ENCODE results near the gene OXGR1. TPM values are rescaled to one million over a fixed set of nuclear protein-coding genes. Genes with fewer than 3 reads are reported as not detected.

The OXGR1 gene
- polyA plus RNA-seq, 1 donor from 2014 or later = not detected

GRCh38 chr13:96966415-96967102, 27.7 kb downstream of the OXGR1 start:
- Histone ChIP-seq H3K9me2 (ENCODE audit: insufficient read depth, low read length) (no peaks in the 10 kb centered on the region), H3K4me2 (ENCODE audit: low read length) (no peak overlapping the region), H3K4me3 (ENCODE audit: low read length) (no peak overlapping the region), H3F3A (ENCODE audit: insufficient read depth, low read length, poor library complexity, severe bottlenecking) (no peaks in the 10 kb centered on the region), H3K27me3 (ENCODE audit: insufficient read depth, low read depth, low read length) (no peaks in the 10 kb centered on the region), H2AFZ (ENCODE audit: low read depth, low read length) (no peak overlapping the region), H3K36me3 (ENCODE audit: insufficient read depth, low read length) (no peaks in the 10 kb centered on the region), H4K20me1 (ENCODE audit: insufficient read depth) (no peaks in the 10 kb centered on the region), H3K9ac (ENCODE audit: low read length) (no peak overlapping the region), H3K9me3 (ENCODE audit: low read length) (peaks cover 14% of the 10 kb centered on the region), H3K79me2 (replicated peaks; ENCODE audit: insufficient read depth, low read length) (no peaks in the 10 kb centered on the region), H3K27ac (ENCODE audit: low read length) (no peak overlapping the region)
- no peak for TF ChIP-seq SMC3 (conservative IDR thresholded peaks at IDR 0.05; ENCODE audit: poor library complexity)
- TF ChIP-seq, protein P1, sequence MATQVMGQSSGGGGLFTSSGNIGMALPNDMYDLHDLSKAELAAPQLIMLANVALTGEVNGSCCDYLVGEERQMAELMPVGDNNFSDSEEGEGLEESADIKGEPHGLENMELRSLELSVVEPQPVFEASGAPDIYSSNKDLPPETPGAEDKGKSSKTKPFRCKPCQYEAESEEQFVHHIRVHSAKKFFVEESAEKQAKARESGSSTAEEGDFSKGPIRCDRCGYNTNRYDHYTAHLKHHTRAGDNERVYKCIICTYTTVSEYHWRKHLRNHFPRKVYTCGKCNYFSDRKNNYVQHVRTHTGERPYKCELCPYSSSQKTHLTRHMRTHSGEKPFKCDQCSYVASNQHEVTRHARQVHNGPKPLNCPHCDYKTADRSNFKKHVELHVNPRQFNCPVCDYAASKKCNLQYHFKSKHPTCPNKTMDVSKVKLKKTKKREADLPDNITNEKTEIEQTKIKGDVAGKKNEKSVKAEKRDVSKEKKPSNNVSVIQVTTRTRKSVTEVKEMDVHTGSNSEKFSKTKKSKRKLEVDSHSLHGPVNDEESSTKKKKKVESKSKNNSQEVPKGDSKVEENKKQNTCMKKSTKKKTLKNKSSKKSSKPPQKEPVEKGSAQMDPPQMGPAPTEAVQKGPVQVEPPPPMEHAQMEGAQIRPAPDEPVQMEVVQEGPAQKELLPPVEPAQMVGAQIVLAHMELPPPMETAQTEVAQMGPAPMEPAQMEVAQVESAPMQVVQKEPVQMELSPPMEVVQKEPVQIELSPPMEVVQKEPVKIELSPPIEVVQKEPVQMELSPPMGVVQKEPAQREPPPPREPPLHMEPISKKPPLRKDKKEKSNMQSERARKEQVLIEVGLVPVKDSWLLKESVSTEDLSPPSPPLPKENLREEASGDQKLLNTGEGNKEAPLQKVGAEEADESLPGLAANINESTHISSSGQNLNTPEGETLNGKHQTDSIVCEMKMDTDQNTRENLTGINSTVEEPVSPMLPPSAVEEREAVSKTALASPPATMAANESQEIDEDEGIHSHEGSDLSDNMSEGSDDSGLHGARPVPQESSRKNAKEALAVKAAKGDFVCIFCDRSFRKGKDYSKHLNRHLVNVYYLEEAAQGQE (IDR thresholded peaks at IDR 0.05; ENCODE audit: borderline replicate concordance) = no peak
- TF ChIP-seq POLR2AphosphoS5 (IDR thresholded peaks at IDR 0.05) = no peak
- TF ChIP-seq EP300 (conservative IDR thresholded peaks at IDR 0.05; ENCODE audit: poor library complexity, severe bottlenecking) = no peak
- no peak for TF ChIP-seq EZH2 (IDR thresholded peaks at IDR 0.05; ENCODE audit: borderline replicate concordance, insufficient read depth, low read length, poor library complexity, severe bottlenecking)
- no peak for TF ChIP-seq MXI1 (conservative IDR thresholded peaks at IDR 0.05; ENCODE audit: poor library complexity, severe bottlenecking)
- no peak for TF ChIP-seq TAF1 (IDR thresholded peaks at IDR 0.05; ENCODE audit: low read depth)
- TF ChIP-seq, protein P2, sequence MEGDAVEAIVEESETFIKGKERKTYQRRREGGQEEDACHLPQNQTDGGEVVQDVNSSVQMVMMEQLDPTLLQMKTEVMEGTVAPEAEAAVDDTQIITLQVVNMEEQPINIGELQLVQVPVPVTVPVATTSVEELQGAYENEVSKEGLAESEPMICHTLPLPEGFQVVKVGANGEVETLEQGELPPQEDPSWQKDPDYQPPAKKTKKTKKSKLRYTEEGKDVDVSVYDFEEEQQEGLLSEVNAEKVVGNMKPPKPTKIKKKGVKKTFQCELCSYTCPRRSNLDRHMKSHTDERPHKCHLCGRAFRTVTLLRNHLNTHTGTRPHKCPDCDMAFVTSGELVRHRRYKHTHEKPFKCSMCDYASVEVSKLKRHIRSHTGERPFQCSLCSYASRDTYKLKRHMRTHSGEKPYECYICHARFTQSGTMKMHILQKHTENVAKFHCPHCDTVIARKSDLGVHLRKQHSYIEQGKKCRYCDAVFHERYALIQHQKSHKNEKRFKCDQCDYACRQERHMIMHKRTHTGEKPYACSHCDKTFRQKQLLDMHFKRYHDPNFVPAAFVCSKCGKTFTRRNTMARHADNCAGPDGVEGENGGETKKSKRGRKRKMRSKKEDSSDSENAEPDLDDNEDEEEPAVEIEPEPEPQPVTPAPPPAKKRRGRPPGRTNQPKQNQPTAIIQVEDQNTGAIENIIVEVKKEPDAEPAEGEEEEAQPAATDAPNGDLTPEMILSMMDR (IDR thresholded peaks at IDR 0.05; ENCODE audit: poor library complexity, severe bottlenecking) = no peak
- TF ChIP-seq RAD21 (conservative IDR thresholded peaks at IDR 0.05) = no peak

DNA sequence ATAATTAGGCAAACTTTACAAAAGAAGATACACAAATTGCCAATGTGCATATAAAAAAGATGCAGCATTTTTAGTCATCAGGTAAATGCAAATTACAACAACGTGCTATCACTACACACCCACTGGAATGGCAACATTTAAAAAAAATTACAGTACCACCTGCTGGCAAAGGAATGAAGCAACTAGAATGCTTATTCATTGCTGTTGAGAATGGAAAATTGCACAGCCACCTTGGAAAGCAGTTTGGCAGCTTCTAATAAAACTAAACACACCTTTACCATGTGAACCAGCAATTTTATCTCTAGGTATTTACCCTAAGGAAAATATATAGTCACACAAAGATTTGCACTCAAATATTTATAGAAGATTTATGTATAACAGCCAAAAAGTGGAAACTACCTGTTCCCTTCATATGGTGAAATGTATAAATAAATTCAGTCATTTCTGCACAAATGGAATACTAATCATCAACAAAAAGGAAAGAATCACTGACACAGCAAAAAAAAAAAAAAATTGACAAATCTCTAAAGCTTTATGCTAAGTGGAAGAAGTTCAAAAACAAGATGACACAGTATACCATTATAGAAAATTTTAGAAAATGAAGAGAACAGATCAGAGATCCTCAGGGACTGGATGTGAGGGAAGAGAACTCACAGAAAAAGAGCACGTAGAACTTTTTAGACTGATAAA, 30.3 kb downstream of the OXGR1 start:
- Histone ChIP-seq H3K4me3 (ENCODE audit: low read length) (no peak overlapping the region), H3K27ac (ENCODE audit: low read length) (no peak overlapping the region)

More for the DNA sequence above, 30.3 kb downstream of the OXGR1 start:
- no peak overlapping the region for H3K9ac ChIP-seq (ENCODE audit: low read length)
- H3F3A ChIP-seq (ENCODE audit: insufficient read depth, low read length, poor library complexity, severe bottlenecking) = no peaks in the 10 kb centered on the region
- H3K9me3 ChIP-seq (ENCODE audit: low read length) = peaks cover 14% of the 10 kb centered on the region
- no peaks in the 10 kb centered on the region for H3K27me3 ChIP-seq (ENCODE audit: insufficient read depth, low read depth, low read length)
- H3K4me2 ChIP-seq (ENCODE audit: low read length) = no peak overlapping the region
- no peak for TF ChIP-seq RAD21 (conservative IDR thresholded peaks at IDR 0.05)
- TF ChIP-seq SMC3 (conservative IDR thresholded peaks at IDR 0.05; ENCODE audit: poor library complexity) = no peak
- no peak for TF ChIP-seq EZH2 (IDR thresholded peaks at IDR 0.05; ENCODE audit: borderline replicate concordance, insufficient read depth, low read length, poor library complexity, severe bottlenecking)
- TF ChIP-seq, protein P2 (IDR thresholded peaks at IDR 0.05; ENCODE audit: poor library complexity, severe bottlenecking) = no peak
- TF ChIP-seq, protein P1 (IDR thresholded peaks at IDR 0.05; ENCODE audit: borderline replicate concordance) = no peak
- no peak for TF ChIP-seq EP300 (conservative IDR thresholded peaks at IDR 0.05; ENCODE audit: poor library complexity, severe bottlenecking)
- TF ChIP-seq POLR2AphosphoS5 (IDR thresholded peaks at IDR 0.05) = no peak
- TF ChIP-seq MXI1 (conservative IDR thresholded peaks at IDR 0.05; ENCODE audit: poor library complexity, severe bottlenecking) = no peak
- no peaks in the 10 kb centered on the region for H3K79me2 ChIP-seq (replicated peaks; ENCODE audit: insufficient read depth, low read length)
- H3K9me2 ChIP-seq (ENCODE audit: insufficient read depth, low read length) = no peaks in the 10 kb centered on the region
- no peak overlapping the region for H2AFZ ChIP-seq (ENCODE audit: low read depth, low read length)
- H4K20me1 ChIP-seq (ENCODE audit: insufficient read depth) = no peaks in the 10 kb centered on the region
- no peaks in the 10 kb centered on the region for H3K36me3 ChIP-seq (ENCODE audit: insufficient read depth, low read length)

Data from neural cell (in vitro differentiated cells).